Lung (tissue), 16 donors: ENCODE measurements around the gene EFCC1. TPM values are rescaled to one million over a fixed set of nuclear protein-coding genes. Genes with fewer than 3 reads are reported as not detected.

Experiments used
- ATAC-seq: fragments of 200-7000 bp; cut with Tn5 transposase; one replicate; pipeline ENCODE4 v1.9.1; 2020; ENCODE audit warnings: moderate number of reproducible peaks; ENCODE audit not compliant: insufficient read depth, low FRiP score
- DNase-seq, 3 donors: peaks; one replicate each; pipeline ENCODE4 v3.0.0-alpha.2; 2013 to 2017
- H3K27ac ChIP-seq, 2 donors: one replicate each; pipeline ENCODE4 v1.5.1; 2013; ENCODE audit warnings: mild to moderate bottlenecking in 2 of 2, moderate library complexity in 2 of 2, control low read depth in 1 of 2, inconsistent platforms in 1 of 2, low read depth in 1 of 2, low read length in 1 of 2
- H3K27me3 ChIP-seq, 3 donors: one replicate each; pipeline ENCODE4 v1.5.1; 2013; ENCODE audit warnings: low read length in 2 of 3; ENCODE audit not compliant: control insufficient read depth in 3 of 3, insufficient read depth in 3 of 3
- H3K36me3 ChIP-seq, 4 donors: one replicate each; pipeline ENCODE4 v1.5.1; 2013; ENCODE audit warnings: low read length in 4 of 4, mild to moderate bottlenecking in 1 of 4, moderate library complexity in 1 of 4; ENCODE audit not compliant: control insufficient read depth in 4 of 4, insufficient read depth in 4 of 4
- H3K4me1 ChIP-seq, 5 donors: one replicate each; pipeline ENCODE4 v1.5.1; 2013; ENCODE audit warnings: low read length in 5 of 5, mild to moderate bottlenecking in 2 of 5, moderate library complexity in 1 of 5; ENCODE audit not compliant: control insufficient read depth in 5 of 5, insufficient read depth in 5 of 5
- H3K4me3 ChIP-seq: one replicate; pipeline ENCODE4 v1.5.1; 2013; ENCODE audit warnings: mild to moderate bottlenecking, control low read depth, moderate library complexity
- H3K9ac ChIP-seq, 2 donors: one replicate each; pipeline ENCODE4 v1.5.1; 2013; ENCODE audit warnings: low read length in 2 of 2, control low read depth in 1 of 2; ENCODE audit not compliant: insufficient read depth in 1 of 2
- H3K9me3 ChIP-seq, 4 donors: one replicate each; pipeline ENCODE4 v1.5.1; 2013; ENCODE audit warnings: low read length in 3 of 4, mild to moderate bottlenecking in 1 of 4, moderate library complexity in 1 of 4; ENCODE audit not compliant: control insufficient read depth in 4 of 4, insufficient read depth in 3 of 4
- CTCF ChIP-seq: IDR thresholded peaks from 2 replicates; pipeline ENCODE4 v1.5.1; 2012; ENCODE audit warnings: mild to moderate bottlenecking; ENCODE audit errors: control extremely low read depth, extremely low read depth
- WGBS, 2 donors: extraction: QIAGEN DNeasy Blood & Tissue Kit; methylation state at CpG; one replicate each; pipeline ENCODE4 v1.1.7; 2013; 5-methylcytosine and 5-hydroxymethylcytosine counted together
- long read RNA-seq, 5 donors: transcript quantifications; one replicate each; lab custom pipeline, GENCODE V29; 2026
- polyA plus RNA-seq, 2 donors: library from polyadenylated mRNA; stranded (reverse); fragments of 200-250 nt; gene quantifications; one replicate each; pipeline ENCODE4 v1.2.1, GENCODE V29; 2013
- total RNA-seq, 2 donors: library from RNA; depleted of rRNA in 1 of 2; stranded (reverse); fragments of >200 nt in 1 of 2; gene quantifications; one replicate each; pipeline ENCODE4 v1.2.1, GENCODE V29; 2014 to 2021
- donor health status: control.
- donor health status: control.
- donor health status: Bipolar disorder and iron deficiency.
- donor health status: healthy.
- donor health status: DM: yes; HTN: yes; CAD: no.

EFCC1 gene
- total RNA-seq: 1 to 10 TPM; 5.2 to 7.4 TPM
- polyA plus RNA-seq: 10 to 100 TPM in 1 of 2 donors, 1 to 10 TPM in 1; 3.2 to 10.0 TPM
- long read RNA-seq, donor 1, partial matches to known transcripts: 0 of 2 reads
- long read RNA-seq, donor 1, other reads (novel, unspliced or antisense): 0 of 2 reads
- long read RNA-seq, donor 2: 0 reads
- long read RNA-seq, donor 3, partial matches to known transcripts: 0 of 1 reads
- long read RNA-seq, donor 3, other reads (novel, unspliced or antisense): 0 of 1 reads
- long read RNA-seq, donor 4, partial matches to known transcripts: 0 of 1 reads
- long read RNA-seq, donor 4, other reads (novel, unspliced or antisense): 0 of 1 reads
- long read RNA-seq, donor 5, partial matches to known transcripts: 0 of 2 reads
- long read RNA-seq, donor 5, other reads (novel, unspliced or antisense): 0 of 2 reads

GRCh38 chr3:129001101-129001805 is at the start of gene EFCC1:
Gene EFCC1, plus strand, starts transcription at chr3:129001304. Its CDS starts 325 bp downstream, at chr3:129001629.
- DNase-seq (peak; percentile 80 to 86 (median 83)), ATAC-seq (peak; percentile 45)
- TF ChIP-seq CTCF: no peak
- H3K36me3 ChIP-seq: no peaks in the 10 kb centered on the region
- H3K9me3 ChIP-seq: peaks cover 0 to 6% (median 0%) of the 10 kb centered on the region in 4 donors
- 1% methylated on average over 64 to 74 of the region's 74 CpGs for WGBS, 2 donors
- H3K4me3 ChIP-seq: peak within 1 kb of the TSS; percentile 60
- peaks cover 0 to 27% (median 26%) of the 10 kb centered on the region in 3 donors for H3K27me3 ChIP-seq
- H3K9ac ChIP-seq: no peak within 1 kb of the TSS
- peaks cover 0 to 54% (median 18%) of the 10 kb centered on the region in 5 donors for H3K4me1 ChIP-seq
- H3K27ac ChIP-seq: peak within 1 kb of the TSS; percentile 74 to 84

- no peaks in the 10 kb centered on the region for H3K27me3 ChIP-seq
- H3K36me3 ChIP-seq: no peaks in the 10 kb centered on the region
- no peak for TF ChIP-seq CTCF
- H3K4me1 ChIP-seq: no peaks in the 10 kb centered on the region
- H3K27ac ChIP-seq: no peak overlapping the region
- no peak overlapping the region for H3K4me3 ChIP-seq
- no peaks in the 10 kb centered on the region for H3K9me3 ChIP-seq
- no peak overlapping the region for H3K9ac ChIP-seq
- DNase-seq: no peak
- WGBS, 2 donors: 96 to 97% methylated on average over 2 of the region's 2 CpGs
- ATAC-seq: no peak
Measured at GRCh38 chr3:128956440-128956839, 44.7 kb upstream of the EFCC1 start.

GRCh38 chr3:128965280-128965679 is 35.8 kb upstream of the EFCC1 start:
- H3K27ac ChIP-seq: no peak overlapping the region
- no peak for DNase-seq
- H3K9me3 ChIP-seq: no peaks in the 10 kb centered on the region
- H3K36me3 ChIP-seq: no peaks in the 10 kb centered on the region
- H3K4me1 ChIP-seq: no peaks in the 10 kb centered on the region
- ATAC-seq: no peak
- 88 to 91% methylated on average over 8 to 9 of the region's 9 CpGs for WGBS, 2 donors
- no peak for TF ChIP-seq CTCF
- no peak overlapping the region for H3K4me3 ChIP-seq
- H3K27me3 ChIP-seq: no peaks in the 10 kb centered on the region
- no peak overlapping the region for H3K9ac ChIP-seq
